Adipocyte (in vitro differentiated cells): ENCODE data around the gene ZNF672.

Experiments
- DNase-seq: peaks from one replicate; pipeline ENCODE4 v3.0.0-alpha.2; 2015; ENCODE audit warnings: low read depth
- H3K27me3 ChIP-seq: replicated peaks from 2 replicates; pipeline ENCODE4 v1.7.0; 2013; ENCODE audit warnings: mild to moderate bottlenecking, low read length, moderate library complexity; ENCODE audit not compliant: control insufficient read depth, insufficient read depth
- H3K36me3 ChIP-seq: 2 replicates; pipeline ENCODE4 v1.7.0; 2013; ENCODE audit warnings: low read length, mild to moderate bottlenecking, moderate library complexity; ENCODE audit not compliant: control insufficient read depth, insufficient read depth, severe bottlenecking
- H3K4me1 ChIP-seq: 2 replicates; pipeline ENCODE4 v1.7.0; 2013; ENCODE audit warnings: mild to moderate bottlenecking, low read length, moderate library complexity; ENCODE audit not compliant: control insufficient read depth, insufficient read depth
- H3K4me3 ChIP-seq: 2 replicates; pipeline ENCODE4 v1.7.0; 2013; ENCODE audit warnings: mild to moderate bottlenecking, low read length, moderate library complexity
- H3K9ac ChIP-seq: 2 replicates; pipeline ENCODE4 v1.7.0; 2013; ENCODE audit warnings: mild to moderate bottlenecking, low read length, moderate library complexity
- H3K9me3 ChIP-seq: 2 replicates; pipeline ENCODE4 v1.7.0; 2013; ENCODE audit warnings: mild to moderate bottlenecking, low read length, moderate library complexity; ENCODE audit not compliant: control insufficient read depth

Gene ZNF672

DNA sequence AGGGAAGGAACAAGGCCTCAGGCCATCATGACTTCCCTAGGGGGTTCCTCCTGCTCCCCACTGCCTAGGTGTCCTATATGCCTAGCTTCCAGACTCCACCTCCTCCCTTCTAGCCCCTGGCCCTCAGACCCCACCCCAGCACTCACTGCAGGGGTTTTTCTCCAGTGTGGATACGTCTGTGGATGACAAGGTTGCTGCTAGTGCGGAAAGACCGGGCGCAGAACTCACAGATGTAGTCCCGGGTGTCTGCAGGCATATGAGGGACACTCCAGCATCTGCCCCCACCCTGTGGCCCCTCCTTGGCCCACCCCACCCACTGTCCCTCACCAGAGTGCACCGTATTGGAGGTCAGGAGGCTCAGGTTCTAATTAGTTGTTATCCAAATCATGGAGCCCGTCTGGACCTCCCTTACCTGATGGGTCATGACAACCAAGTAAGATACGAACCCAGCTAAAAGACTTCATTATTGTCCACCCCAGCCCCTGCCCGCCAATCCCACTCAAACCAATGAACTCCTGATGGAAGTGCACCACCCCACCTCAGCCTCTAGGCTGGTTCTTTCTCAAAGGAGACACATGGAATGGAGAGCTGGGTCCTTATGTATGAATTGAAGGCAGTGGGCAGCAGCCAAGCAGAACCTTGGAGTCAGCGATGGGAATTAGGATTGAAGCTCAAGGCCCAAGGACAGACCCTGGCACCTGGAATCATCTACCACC is 12.7 kb downstream of the ZNF672 start:
- H3K36me3 ChIP-seq: peaks cover 70% of the 10 kb centered on the region
- H3K9me3 ChIP-seq: no peaks in the 10 kb centered on the region
- no peaks in the 10 kb centered on the region for H3K27me3 ChIP-seq
- DNase-seq: no peak
- no peak overlapping the region for H3K4me3 ChIP-seq
- H3K9ac ChIP-seq: no peak overlapping the region
- H3K4me1 ChIP-seq: peaks cover 20% of the 10 kb centered on the region

DNA sequence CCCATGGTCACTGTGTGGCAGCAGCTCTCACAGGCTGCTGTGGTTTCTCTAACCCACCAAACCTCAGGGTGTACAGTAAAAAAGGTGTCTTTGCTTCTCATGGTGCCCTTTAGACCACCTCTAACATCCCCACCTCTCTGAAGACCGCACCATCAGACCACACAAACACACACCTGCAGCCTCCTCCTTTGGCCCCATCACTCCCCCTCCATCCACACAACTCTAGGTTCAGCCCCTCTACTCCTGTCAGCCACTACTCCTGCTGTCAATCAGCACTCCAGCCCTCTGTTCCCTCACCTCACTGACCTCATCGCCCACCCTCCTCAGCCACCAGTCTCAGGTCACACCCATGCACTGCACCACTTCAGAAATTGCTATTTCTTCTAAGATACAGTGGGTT is 13.4 kb downstream of the ZNF672 start:
- Histone ChIP-seq H3K36me3 (peaks cover 63% of the 10 kb centered on the region), H3K9ac (no peak overlapping the region), H3K9me3 (no peaks in the 10 kb centered on the region), H3K4me3 (no peak overlapping the region), H3K27me3 (no peaks in the 10 kb centered on the region), H3K4me1 (peaks cover 20% of the 10 kb centered on the region)
- DNase-seq: no peak

DNA sequence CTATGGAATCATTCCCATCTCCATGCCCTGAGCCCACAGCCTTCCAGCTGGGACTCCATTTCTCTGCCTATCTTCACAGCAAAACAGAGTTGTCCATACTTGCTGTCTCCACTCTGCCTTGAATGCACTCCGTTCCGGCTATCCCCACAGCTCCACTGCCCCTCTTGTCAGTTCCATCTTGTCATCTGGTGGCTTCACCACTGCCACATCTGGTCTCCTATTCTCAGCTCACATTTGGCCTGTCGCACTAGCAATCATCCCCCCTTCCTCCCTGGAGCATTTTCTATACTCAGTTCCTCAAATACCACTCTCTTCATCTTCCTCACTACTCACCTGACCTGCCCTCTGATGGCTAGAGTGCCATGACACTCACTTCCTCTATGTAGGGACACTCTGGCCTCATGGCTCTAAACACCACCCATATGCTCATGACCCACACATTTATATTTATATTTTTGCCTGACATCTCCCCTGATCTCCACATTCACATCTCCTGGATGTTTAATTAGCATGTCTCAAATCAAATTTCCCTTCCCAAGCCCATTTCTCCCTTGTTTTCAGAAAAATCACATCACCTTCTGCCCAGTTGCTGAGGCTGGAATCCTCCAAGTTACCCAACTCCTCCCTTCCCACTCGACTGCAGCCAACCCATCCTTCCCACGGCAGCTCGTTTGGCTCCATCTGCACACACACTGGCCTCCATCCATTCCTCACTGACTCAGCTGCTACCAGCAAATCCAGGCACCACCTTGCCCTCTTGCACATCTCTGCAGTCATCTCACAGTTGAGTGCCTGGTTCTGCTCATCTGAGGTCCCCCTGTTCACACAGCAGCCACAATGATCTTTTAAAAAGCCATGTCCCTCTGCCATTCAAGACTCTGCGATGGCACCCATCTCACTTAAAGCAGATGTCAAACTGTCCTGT is 14.7 kb downstream of the ZNF672 start:
- H3K36me3 ChIP-seq: peaks cover 51% of the 10 kb centered on the region
- H3K27me3 ChIP-seq: no peaks in the 10 kb centered on the region
- H3K9me3 ChIP-seq: no peaks in the 10 kb centered on the region
- no peak overlapping the region for H3K9ac ChIP-seq
- no peak overlapping the region for H3K4me3 ChIP-seq
- DNase-seq: no peak
- peaks cover 23% of the 10 kb centered on the region for H3K4me1 ChIP-seq

DNA sequence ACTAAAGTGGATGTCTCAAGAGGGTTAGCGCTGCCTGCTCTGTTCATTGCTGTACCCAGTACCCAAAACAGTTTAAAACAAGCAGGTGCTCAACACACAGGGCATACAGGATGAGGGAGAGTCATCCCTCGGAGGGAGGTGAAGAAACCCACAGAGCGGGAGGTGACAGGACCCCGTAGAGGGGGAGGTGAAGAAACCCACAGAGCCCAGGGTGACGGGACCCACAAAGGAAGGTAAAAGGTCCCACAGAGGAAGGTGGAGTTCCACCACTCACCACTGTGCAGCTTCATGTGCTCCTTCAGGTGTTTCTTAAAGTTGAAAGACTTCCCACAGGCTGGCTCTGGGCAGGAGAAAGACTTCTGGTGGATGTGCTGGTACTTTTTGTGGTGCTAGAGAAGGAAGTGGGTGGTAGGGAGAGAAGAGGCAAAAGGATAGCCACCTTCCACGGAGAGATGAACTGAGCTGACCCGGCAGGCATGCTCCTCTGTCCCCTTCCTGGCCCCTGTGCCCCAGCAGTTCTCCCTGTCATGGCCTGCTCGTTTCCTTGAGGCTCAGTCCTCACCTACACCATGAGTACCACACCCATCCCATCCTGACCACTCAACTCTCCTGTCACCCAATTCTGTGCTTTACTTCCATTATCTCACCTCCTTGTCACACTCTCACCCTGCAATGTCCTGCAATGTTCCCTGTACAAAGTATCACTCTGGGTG is 15.8 kb downstream of the ZNF672 start:
- H3K9ac ChIP-seq: no peak overlapping the region
- no peak overlapping the region for H3K4me3 ChIP-seq
- no peak for DNase-seq
- H3K36me3 ChIP-seq: peaks cover 40% of the 10 kb centered on the region
- peaks cover 32% of the 10 kb centered on the region for H3K4me1 ChIP-seq
- no peaks in the 10 kb centered on the region for H3K27me3 ChIP-seq
- no peaks in the 10 kb centered on the region for H3K9me3 ChIP-seq

DNA sequence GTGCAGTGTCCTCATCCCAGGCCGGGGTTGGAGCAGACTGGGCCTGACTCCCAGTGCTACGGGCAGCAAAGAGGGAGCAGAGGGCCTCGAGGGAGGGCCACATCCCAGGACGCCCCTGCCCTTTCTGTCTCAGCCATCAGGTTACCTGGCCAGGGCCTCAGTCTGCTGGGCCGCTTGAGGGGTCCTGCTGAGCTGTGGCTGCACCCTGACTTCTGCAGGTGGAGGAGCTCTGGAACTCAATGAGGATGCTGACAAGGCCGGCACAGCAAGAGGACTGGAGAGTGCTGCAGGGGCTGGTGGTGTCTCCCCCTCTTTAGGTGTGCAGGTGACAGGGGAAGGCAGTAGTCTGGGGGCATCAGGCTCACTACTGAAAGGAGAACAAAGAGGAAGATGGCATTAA is 17.6 kb downstream of the ZNF672 start:
- H3K36me3 ChIP-seq: peaks cover 24% of the 10 kb centered on the region

DNA sequence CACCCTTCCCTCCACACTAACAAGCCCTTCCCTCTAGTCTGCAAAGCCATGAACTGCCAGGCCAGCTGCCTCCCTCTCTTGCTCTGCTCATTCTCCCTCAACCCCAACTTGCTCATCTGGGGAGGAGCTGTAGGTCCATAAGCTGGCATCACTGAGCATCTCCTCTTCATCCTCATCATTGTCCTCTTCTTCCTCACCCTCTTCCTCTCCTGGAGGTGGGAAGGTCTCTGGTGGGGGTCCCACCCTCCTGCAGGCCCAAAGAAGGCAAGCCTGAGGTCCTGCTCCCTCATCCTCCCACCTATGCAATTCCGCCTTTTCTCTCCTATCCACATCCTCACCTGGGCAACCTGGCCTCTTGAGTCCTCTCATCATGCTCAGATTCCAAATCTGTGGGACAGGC is 18.2 kb downstream of the ZNF672 start:
- H3K27me3 ChIP-seq: no peaks in the 10 kb centered on the region
- peaks cover 28% of the 10 kb centered on the region for H3K4me1 ChIP-seq
- H3K36me3 ChIP-seq: peaks cover 24% of the 10 kb centered on the region
- no peak overlapping the region for H3K9ac ChIP-seq
- DNase-seq: no peak
- no peak overlapping the region for H3K4me3 ChIP-seq
- no peaks in the 10 kb centered on the region for H3K9me3 ChIP-seq

More for the DNA sequence above, 17.6 kb downstream of the ZNF672 start:
- H3K4me1 ChIP-seq: peaks cover 28% of the 10 kb centered on the region
- H3K9me3 ChIP-seq: no peaks in the 10 kb centered on the region
- H3K9ac ChIP-seq: no peak overlapping the region
- no peak overlapping the region for H3K4me3 ChIP-seq
- H3K27me3 ChIP-seq: no peaks in the 10 kb centered on the region
- no peak for DNase-seq

DNA sequence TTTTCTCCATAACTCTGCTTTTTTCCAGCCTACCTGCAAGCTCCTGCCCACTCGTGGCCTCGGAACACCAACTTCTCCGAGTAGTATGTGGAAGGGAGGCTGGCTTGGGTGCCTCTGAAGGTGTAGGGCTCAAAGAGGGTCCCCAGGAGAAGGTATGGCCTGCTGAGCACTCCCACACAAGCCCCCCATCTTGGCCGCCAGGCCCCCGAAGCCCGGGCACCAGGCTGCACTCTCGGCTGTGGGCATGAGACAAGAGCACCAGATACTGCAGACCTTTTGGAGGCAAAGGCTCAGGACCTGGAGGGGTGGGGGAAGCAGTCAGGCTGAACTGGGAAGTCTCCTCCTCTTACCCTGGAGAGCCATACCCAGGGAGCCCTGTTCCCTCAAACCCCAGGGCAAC is 19.2 kb downstream of the ZNF672 start:
- DNase-seq: no peak
- Histone ChIP-seq H3K4me3 (no peak overlapping the region), H3K4me1 (peaks cover 28% of the 10 kb centered on the region), H3K9ac (peak overlapping the region; percentile 94), H3K27me3 (no peaks in the 10 kb centered on the region), H3K36me3 (peaks cover 24% of the 10 kb centered on the region), H3K9me3 (no peaks in the 10 kb centered on the region)

DNA sequence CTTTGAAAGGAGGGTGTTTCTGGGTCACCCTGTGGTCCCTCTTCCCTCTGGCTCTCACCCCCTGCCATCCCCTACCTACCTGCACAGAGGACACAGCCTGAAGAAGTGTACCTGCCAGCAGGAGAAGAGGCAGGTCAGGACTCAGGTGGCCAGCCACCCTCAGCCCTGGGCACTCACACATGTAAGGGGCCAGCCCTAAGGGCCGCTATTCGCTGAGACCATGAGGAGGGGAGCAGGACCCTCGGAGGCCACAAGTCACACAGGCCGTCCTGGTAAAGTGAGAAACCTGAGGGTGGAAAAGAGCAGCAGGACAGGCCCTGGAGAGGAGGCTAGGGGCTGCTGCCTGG is 19.7 kb downstream of the ZNF672 start:
- Histone ChIP-seq H3K4me1 (peaks cover 28% of the 10 kb centered on the region), H3K9ac (peak overlapping the region; percentile 94), H3K27me3 (no peaks in the 10 kb centered on the region), H3K9me3 (no peaks in the 10 kb centered on the region), H3K4me3 (peak overlapping the region; percentile 90), H3K36me3 (peaks cover 24% of the 10 kb centered on the region)
- no peak for DNase-seq

DNA sequence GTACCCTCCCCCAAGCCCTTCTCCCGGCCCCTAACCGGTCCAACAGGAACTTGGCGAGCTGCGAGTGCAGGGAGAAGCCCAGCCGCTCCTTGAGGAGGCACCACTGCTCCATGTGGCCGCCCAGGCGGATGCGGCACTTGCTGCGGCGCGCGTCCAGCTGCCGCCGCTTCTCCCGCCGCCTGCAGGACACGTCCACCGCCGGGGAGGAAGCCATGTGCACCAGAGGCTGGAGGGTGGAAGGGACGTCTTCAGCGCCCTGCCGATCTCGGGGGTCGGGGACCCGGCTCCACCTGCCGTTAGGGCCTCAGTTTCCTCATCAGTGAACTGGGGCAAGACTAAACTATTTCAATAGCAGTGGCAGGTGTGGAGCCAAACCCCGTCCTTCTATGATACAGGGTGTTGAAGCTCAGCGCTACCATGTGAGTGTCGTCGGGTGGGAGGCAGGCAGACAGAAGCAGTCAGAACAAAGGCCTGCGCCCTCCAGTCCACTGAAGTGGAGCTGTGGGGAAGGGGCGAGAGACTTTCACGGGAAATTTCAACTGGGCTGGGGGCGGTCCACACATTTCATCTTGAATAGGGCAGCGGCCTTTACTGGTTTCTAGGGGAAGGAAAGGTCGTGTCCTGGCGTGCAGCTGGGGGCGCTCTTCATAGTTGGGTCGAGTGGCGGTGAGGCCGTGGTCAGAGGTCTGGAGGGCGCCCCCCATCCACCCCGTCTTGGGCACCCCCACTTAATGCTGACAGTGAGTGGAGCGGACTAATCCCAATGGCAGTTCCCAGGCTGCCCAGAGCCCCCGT is 20.3 kb downstream of the ZNF672 start:
- H3K9me3 ChIP-seq: no peaks in the 10 kb centered on the region
- peaks cover 22% of the 10 kb centered on the region for H3K4me1 ChIP-seq
- H3K9ac ChIP-seq: peak overlapping the region; percentile 94

DNA sequence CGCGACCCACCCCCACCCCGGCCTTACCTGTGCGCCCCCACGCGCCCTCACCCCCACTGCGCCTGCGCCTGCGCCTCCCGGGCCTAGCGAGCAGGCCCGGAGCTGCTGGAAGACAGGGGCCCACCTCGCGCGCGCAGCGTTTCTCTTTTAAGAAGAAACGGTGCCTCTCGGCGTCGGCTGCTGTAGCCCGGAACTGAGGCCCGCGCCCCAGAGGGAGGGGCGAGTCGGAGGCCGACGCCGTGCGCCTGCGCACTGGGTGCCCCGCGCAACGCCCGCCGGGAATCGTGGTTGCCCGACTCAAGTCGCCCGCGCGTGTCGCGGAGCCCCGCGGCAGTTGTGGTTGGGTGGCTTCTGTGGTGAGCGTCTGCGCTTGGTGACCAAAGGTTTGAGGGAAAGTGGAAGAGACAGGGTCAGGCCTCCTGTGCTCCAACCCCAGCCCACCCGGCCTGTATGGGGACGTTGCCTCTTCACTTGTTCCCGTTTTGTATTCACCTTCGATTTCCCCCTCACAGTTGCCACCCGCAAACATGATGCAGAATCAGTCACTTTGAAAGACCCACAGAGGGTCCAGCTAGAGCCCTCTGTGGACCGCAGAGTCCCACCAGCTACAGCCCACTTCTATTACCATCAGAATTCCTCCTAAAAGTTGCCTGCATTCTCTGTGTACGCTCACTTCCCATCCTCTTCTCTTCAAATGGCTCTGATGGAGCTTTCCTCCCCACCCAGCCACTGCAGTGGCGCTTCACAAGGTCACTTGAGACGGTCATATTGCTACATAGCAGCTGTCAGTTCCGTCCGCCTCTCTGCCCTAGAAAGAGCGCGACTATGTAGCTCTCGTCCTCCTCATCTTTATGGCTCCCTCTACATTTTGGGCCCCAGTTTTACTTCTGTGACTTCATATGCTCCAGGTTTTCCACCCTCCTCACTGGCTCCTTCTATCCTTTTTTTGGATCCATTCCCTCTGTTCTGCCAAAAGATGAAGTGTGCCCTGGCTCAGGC is 21.2 kb downstream of the ZNF672 start, which contains the start of gene ZNF692:
Gene ZNF692 (minus strand): TSS at position 195 of the 999 bp plus-strand sequence. CDS start 776 bp downstream, outside the sequence.
- Histone ChIP-seq H3K36me3 (peaks cover 14% of the 10 kb centered on the region), H3K27me3 (no peaks in the 10 kb centered on the region)
- DNase-seq: peak; percentile 99

More for the DNA sequence above, 20.3 kb downstream of the ZNF672 start:
- DNase-seq: peak; percentile 81
- peaks cover 23% of the 10 kb centered on the region for H3K36me3 ChIP-seq
- H3K4me3 ChIP-seq: peak overlapping the region; percentile 90
- H3K27me3 ChIP-seq: no peaks in the 10 kb centered on the region

More for the DNA sequence above, 21.2 kb downstream of the ZNF672 start, which contains the start of gene ZNF692:
- H3K4me1 ChIP-seq: peaks cover 24% of the 10 kb centered on the region
- H3K9me3 ChIP-seq: no peaks in the 10 kb centered on the region
- H3K4me3 ChIP-seq: peak within 1 kb of the TSS; percentile 90
- peak within 1 kb of the TSS; percentile 94 for H3K9ac ChIP-seq
